HG02938 (cell line): ENCODE measurements around the gene NPY.

Experiments used
- ATAC-seq: cut with Tn5 transposase; IDR thresholded peaks from one replicate; pipeline ENCODE4 v1.9.1; 2021; ENCODE audit warnings: mild to moderate bottlenecking, moderate library complexity; ENCODE audit not compliant: unreplicated experiment

The NPY gene

GRCh38 chr7:24313777-24314176 lies 29.8 kb downstream of the NPY start:
- ATAC-seq: no peak

- ATAC-seq: no peak
These were observed 32.4 kb downstream of the NPY start for GRCh38 chr7:24316340-24316739.

GRCh38 chr7:24318326-24318725 lies 34.3 kb downstream of the NPY start:
- ATAC-seq: no peak

DNA sequence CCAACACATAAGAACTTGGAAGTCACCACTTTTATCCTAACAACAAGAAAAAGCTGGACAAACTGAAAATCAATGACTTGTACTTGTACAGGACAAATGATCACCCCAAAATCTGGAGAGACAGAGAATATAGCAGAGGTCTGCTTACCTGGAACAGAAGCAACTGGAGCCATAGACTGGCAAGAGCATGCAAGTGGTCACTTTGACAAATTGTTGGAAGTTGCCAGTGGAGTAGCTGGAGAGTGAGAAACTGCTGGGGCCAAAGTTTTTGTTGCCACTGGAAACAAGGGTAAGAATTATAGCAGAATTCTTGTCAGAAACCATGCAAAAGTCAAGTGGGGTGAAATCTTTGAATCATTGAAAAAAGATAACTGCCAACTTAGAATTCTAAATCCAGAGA lies 35.2 kb downstream of the NPY start:
- no peak for ATAC-seq

- ATAC-seq: no peak
These were observed 40.0 kb downstream of the NPY start for GRCh38 chr7:24323961-24324480.

GRCh38 chr7:24325708-24326107 lies 41.7 kb downstream of the NPY start:
- ATAC-seq: peak; percentile 74

DNA sequence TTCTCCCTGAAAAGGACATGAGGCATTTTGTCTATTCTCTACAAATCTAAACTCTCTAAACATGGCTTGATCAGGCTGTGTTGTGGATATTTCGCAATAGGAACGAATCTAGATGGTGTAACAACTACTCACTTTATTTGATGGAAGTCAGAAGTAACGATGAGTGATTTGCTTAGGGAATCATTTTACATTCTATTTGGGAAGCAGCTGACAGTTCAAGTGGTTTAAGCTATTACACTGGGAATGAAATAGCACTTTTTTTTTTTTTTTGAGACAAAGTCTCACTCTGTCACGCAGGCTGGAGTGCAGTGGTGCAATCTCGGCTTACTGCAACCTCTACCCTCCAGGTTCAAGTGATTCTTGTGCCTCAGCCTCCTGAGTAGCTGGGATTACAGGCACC lies 44.1 kb downstream of the NPY start:
- ATAC-seq: no peak

DNA sequence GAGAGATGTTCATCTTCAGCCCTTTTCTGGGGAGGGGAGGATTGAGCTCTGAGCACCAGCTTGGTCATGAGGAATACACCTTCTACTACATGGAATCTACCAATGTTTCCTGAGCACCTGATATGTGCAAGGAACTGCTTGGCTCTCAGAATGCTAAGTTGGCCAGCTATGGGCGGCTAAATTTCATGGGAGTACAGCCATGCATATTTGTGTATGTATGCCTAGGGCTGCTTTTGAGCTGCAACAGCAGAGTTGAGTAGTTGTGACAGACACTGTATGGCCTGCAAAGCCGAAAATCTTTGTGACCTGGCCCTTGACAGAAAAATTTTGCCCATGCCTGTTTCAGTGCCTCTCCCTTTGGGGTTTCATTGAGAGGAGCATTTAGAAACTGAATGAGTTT lies 44.9 kb downstream of the NPY start:
- ATAC-seq: no peak

GRCh38 chr7:24334012-24334411 lies 50.0 kb downstream of the NPY start:
- no peak for ATAC-seq

DNA sequence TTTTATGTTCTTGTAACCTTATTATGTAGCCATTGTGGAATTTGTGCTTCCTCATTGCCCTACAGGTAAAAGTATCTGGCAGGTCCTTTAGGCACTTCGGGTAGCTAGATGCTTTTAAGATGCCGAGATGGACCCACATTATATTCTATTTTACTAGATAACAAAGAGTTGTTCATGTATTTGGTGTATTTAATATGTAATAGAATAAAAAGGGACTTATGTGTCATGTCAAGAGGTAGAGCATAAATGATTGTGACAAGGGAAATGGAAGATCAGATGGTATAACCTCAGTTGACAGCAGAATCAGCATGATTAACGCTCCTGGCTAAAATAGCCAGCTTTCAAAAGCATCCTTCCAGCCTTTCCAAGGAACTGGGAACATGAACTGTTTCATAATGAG lies 50.6 kb downstream of the NPY start:
- ATAC-seq: no peak

GRCh38 chr7:24336461-24336860 lies 52.5 kb downstream of the NPY start:
- no peak for ATAC-seq

DNA sequence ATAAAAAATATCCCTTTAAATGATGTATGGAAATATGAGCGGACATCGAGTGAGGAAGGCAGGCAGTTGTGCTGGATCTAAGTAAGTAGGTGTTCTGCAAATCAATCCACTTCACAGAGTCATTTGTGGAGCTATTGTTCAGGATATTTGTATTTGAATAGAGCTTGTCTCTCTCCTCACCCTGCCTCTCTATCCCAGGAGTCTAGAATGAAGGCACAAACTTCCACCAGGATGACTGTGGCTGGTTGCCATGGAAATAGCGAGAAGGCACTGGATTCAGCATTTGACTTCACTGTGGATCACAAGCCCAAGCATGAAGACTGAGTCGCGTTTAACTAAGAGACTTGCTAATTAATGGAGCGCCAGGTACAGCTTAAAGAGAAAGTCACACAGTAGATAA lies 53.2 kb downstream of the NPY start:
- no peak for ATAC-seq

DNA sequence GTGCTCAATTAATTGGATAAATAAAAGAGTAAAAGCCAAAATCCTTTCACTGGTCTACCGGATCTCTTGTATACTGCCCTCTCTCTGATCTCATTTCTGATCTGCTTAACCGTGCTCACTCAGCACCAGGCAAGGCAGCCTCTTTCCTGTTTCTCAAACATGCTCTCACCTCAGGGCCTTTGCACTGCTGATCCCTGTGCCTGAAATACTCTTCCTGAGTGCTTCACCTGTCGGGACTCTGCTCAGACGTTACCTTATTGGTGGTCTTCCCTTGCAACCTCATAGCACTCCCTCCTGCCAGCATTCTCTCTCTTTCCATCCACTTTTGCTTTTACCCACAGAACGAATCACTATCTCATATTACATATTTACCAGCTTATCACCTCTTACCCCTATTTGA lies 55.6 kb downstream of the NPY start:
- no peak for ATAC-seq

DNA sequence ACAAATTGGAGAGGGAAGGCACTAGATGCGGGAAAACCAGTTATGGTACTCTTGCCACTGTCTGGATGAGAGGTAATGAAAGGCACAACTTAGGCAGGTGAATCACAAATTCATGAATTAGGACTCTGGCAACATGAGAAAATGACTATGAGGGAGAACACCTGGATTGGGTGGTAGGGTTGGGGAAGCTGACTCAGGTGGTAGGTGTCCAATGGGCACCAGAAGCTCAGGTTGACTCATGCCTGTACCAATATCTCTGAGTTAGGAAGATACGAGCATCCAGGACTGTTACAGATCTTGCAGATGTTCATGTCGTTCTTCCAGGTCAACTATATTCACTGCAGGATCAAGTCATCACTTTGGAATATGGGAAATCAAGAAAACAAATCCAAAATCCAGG lies 56.7 kb downstream of the NPY start:
- no peak for ATAC-seq
